Upper lobe of right lung (tissue), 1 donor: ENCODE data around the gene ZHX3. TPM values are rescaled to one million over a fixed set of nuclear protein-coding genes. Genes with fewer than 3 reads are reported as not detected.

ENCODE experiments used
- ATAC-seq: fragments of 200-7000 bp; cut with Tn5 transposase; one replicate; pipeline ENCODE4 v1.9.1; 2020; ENCODE audit warnings: mild to moderate bottlenecking, moderate library complexity
- DNase-seq: peaks from one replicate; pipeline ENCODE4 v3.0.0-alpha.2; 2020
- H3K27ac ChIP-seq: fragments of 200-600 bp; one replicate; pipeline ENCODE4 v1.8.0; 2022
- H3K27me3 ChIP-seq: fragments of 200-600 bp; one replicate; pipeline ENCODE4 v1.8.0; 2022; ENCODE audit warnings: mild to moderate bottlenecking
- H3K36me3 ChIP-seq: fragments of 200-600 bp; one replicate; pipeline ENCODE4 v1.8.0; 2022
- H3K4me1 ChIP-seq: fragments of 200-600 bp; one replicate; pipeline ENCODE4 v1.8.0; 2022
- H3K4me3 ChIP-seq: fragments of 200-600 bp; one replicate; pipeline ENCODE4 v1.8.0; 2022; ENCODE audit warnings: mild to moderate bottlenecking
- H3K9me3 ChIP-seq: fragments of 200-600 bp; one replicate; pipeline ENCODE4 v1.8.0; 2022
- CTCF ChIP-seq: fragments of 200-600 bp; IDR thresholded peaks from one replicate; pipeline ENCODE4 v1.8.0; 2022; ENCODE audit warnings: antibody characterized with exemption
- intact Hi-C: fragments of 100-400 bp; cut with DNase I; formaldehyde crosslinking; loops from one replicate; pipeline ENCODE4 v1.11.0; 2022
- total RNA-seq: library from RNA; stranded (reverse); fragmentation: NEBNext Ultra II Directional; extraction: Animal tissue kit (Norgen Biotek cat#: 25700); gene quantifications from one replicate; pipeline ENCODE4 v1.2.1, GENCODE V29; 2021
- donor health status: DM: no; HTN: yes; CAD: no; lungs with severe emphysema.

The ZHX3 gene
- total RNA-seq, 1 donor from 2014 or later: 45.3 TPM

DNA sequence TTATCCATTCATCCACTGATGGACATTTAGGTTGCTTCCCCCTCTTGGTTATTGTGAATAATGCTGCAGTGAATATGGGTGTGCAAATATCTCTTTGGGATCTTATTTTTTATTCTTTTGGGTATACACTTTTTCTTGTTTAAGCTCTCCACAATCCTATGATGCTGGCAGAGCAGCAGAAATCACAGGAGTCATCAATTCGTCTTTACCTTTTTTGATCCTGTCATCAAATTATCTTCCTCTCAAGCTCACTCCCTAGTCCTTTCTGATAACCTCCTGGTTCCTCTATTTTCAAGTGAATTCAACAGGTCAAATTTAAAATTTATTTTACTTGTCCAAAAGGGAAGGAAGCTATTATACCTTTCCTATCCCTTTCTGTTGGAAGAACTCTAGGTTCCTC is 91.1 kb downstream of the ZHX3 start:
- DNase-seq: no peak
- no peaks in the 10 kb centered on the region for H3K9me3 ChIP-seq
- no peaks in the 10 kb centered on the region for H3K27me3 ChIP-seq
- TF ChIP-seq CTCF: no peak
- ATAC-seq: no peak
- no peaks in the 10 kb centered on the region for H3K36me3 ChIP-seq
- no peak overlapping the region for H3K27ac ChIP-seq
- H3K4me3 ChIP-seq: no peak overlapping the region
- H3K4me1 ChIP-seq: peaks cover 14% of the 10 kb centered on the region
- intact Hi-C loops: no loop called here

GRCh38 chr20:41225091-41225490 is 92.4 kb downstream of the ZHX3 start:
- Histone ChIP-seq H3K27ac (no peak overlapping the region), H3K4me1 (peaks cover 14% of the 10 kb centered on the region), H3K4me3 (no peak overlapping the region), H3K36me3 (no peaks in the 10 kb centered on the region), H3K27me3 (no peaks in the 10 kb centered on the region), H3K9me3 (no peaks in the 10 kb centered on the region)
- intact Hi-C loops: no loop called here
- ATAC-seq (no peak), DNase-seq (no peak)
- no peak for TF ChIP-seq CTCF

- H3K4me3 ChIP-seq: no peak overlapping the region
- no peak for TF ChIP-seq CTCF
- no peaks in the 10 kb centered on the region for H3K36me3 ChIP-seq
- DNase-seq (no peak), ATAC-seq (no peak)
- no peaks in the 10 kb centered on the region for H3K9me3 ChIP-seq
- H3K27ac ChIP-seq: no peak overlapping the region
- intact Hi-C loops: no loop called here
- peaks cover 14% of the 10 kb centered on the region for H3K4me1 ChIP-seq
- H3K27me3 ChIP-seq: no peaks in the 10 kb centered on the region
These were observed 93.2 kb downstream of the ZHX3 start for GRCh38 chr20:41224281-41224680.

DNA sequence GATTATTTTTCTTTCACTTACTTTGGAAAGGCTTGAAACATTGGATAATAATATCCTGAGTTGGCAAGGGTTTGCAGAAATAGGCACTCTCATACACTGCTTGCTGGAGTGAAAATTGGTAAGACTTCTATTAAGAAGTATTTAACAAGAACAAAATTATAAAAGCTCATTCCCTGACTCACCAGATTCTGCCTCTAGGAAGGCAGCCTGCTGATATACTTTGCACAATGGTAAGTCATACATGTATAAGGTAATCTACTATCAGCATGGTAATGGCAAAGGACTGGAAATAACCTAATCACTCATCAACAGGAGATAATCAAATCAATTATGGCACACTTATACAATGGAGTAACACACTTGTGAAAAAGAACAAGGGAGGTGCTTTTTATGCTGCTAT is 94.4 kb downstream of the ZHX3 start:
- Histone ChIP-seq H3K9me3 (no peaks in the 10 kb centered on the region), H3K4me1 (peaks cover 6% of the 10 kb centered on the region), H3K4me3 (no peak overlapping the region), H3K36me3 (no peaks in the 10 kb centered on the region), H3K27ac (no peak overlapping the region), H3K27me3 (no peaks in the 10 kb centered on the region)
- intact Hi-C loops: no loop called here
- ATAC-seq (no peak), DNase-seq (no peak)
- no peak for TF ChIP-seq CTCF

- Histone ChIP-seq H3K27ac (no peak overlapping the region), H3K4me1 (peaks cover 4% of the 10 kb centered on the region), H3K4me3 (no peak overlapping the region), H3K9me3 (no peaks in the 10 kb centered on the region), H3K36me3 (no peaks in the 10 kb centered on the region), H3K27me3 (no peaks in the 10 kb centered on the region)
- no peak for TF ChIP-seq CTCF
- DNase-seq (no peak), ATAC-seq (no peak)
- intact Hi-C loops: no loop called here
These were observed 94.8 kb downstream of the ZHX3 start for GRCh38 chr20:41222703-41223102.

DNA sequence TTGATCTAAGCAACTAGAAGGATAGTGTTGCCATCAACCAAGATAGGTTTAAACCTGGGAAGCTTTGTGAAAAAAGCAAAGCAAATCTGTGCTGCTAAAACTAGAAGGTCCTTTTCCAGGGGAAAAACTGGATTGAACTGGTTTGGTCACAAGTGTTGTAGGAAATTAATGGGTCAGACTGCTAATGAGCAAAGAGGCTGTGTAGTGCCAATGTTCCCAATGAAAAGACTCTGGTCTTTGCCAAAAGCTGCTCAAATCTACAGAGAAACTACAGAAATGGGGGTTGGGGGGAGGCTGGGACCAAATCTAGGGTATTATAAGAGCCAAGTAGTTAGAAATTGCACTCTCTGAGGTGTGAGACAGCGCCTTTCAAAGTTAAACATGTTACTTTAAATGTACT is 95.2 kb downstream of the ZHX3 start:
- Histone ChIP-seq H3K9me3 (no peaks in the 10 kb centered on the region), H3K4me1 (peaks cover 4% of the 10 kb centered on the region), H3K4me3 (no peak overlapping the region), H3K36me3 (no peaks in the 10 kb centered on the region), H3K27me3 (no peaks in the 10 kb centered on the region), H3K27ac (no peak overlapping the region)
- ATAC-seq (no peak), DNase-seq (no peak)
- intact Hi-C loops: no loop called here
- no peak for TF ChIP-seq CTCF
